H1 (cell line): ENCODE results near the gene DAB2IP. TPM values are rescaled to one million over a fixed set of nuclear protein-coding genes. Genes with fewer than 3 reads are reported as not detected.

Experiments used
- CTCF ChIA-PET: fragments of 300-600 bp; sonication (Branson Sonifier 250); formaldehyde crosslinking; loops from one replicate; lab custom pipeline; 2021; ENCODE audit not compliant: partially characterized antibody; lab: Charles Lee
- POLR2A ChIA-PET: fragments of 300-600 bp; sonication (Branson Sonifier 250); formaldehyde crosslinking; loops from one replicate; lab custom pipeline; 2021; ENCODE audit warnings: inconsistent platforms; ENCODE audit not compliant: partially characterized antibody; lab: Charles Lee
- DNase-seq, 2 experiments: peaks; one replicate each; pipeline versions ENCODE4 v3.0.0 to v3.0.0-alpha.2; 2010 to 2022; ENCODE audit warnings: low spot score in 2 of 2, low read depth in 1 of 2, mixed read lengths in 1 of 2
- FAIRE-seq: peaks from 2 replicates; lab custom pipeline; 2011; peaks lifted over from hg19 to GRCh38; lab: Jason Lieb, UNC
- H2AFZ ChIP-seq: 2 replicates; pipeline ENCODE4 v1.8.1; 2012; ENCODE audit warnings: low read length, inconsistent platforms
- H2AK5ac ChIP-seq: 2 replicates; pipeline ENCODE4 v1.6.1; 2013; ENCODE audit warnings: low read depth, low read length
- H2BK120ac ChIP-seq: replicated peaks from 2 replicates; pipeline ENCODE3; 2013; ENCODE audit warnings: low read depth, low read length, inconsistent platforms
- H2BK12ac ChIP-seq: 2 replicates; pipeline ENCODE4 v1.6.1; 2013; ENCODE audit warnings: low read depth, low read length
- H2BK15ac ChIP-seq: 2 replicates; pipeline ENCODE4 v1.6.1; 2013; ENCODE audit warnings: low read length
- H2BK20ac ChIP-seq: 2 replicates; pipeline ENCODE4 v1.6.1; 2013; ENCODE audit warnings: low read length
- H2BK5ac ChIP-seq: 2 replicates; pipeline ENCODE4 v1.6.1; 2013; ENCODE audit warnings: low read depth, low read length
- H3K14ac ChIP-seq: 2 replicates; pipeline ENCODE4 v1.6.1; 2013; ENCODE audit warnings: inconsistent platforms; ENCODE audit not compliant: insufficient read length
- H3K18ac ChIP-seq: 2 replicates; pipeline ENCODE4 v1.6.1; 2013; ENCODE audit warnings: low read length; ENCODE audit errors: extremely low read depth
- H3K23ac ChIP-seq: 2 replicates; pipeline ENCODE4 v1.6.1; 2013; ENCODE audit warnings: inconsistent platforms; ENCODE audit not compliant: insufficient read length
- H3K23me2 ChIP-seq: 2 replicates; pipeline ENCODE4 v1.6.1; 2013; ENCODE audit warnings: low read depth, low read length
- H3K27ac ChIP-seq: 2 replicates; pipeline ENCODE4 v1.6.1; 2011; ENCODE audit warnings: low read depth, low read length, inconsistent platforms
- H3K27me3 ChIP-seq, 4 experiments: replicated peaks in 1 of 4; 1 replicate in 1 of 4; 2 replicates in 3 of 4; pipeline versions ENCODE4 v1.6.1 to v1.8.1; 2011 to 2013; ENCODE audit warnings: low read length in 3 of 4, mild to moderate bottlenecking in 3 of 4, inconsistent platforms in 2 of 4, mixed read lengths in 2 of 4, moderate library complexity in 1 of 4; ENCODE audit not compliant: control insufficient read depth in 3 of 4, insufficient read depth in 3 of 4; ENCODE audit errors: extremely low read depth in 1 of 4
- H3K36me3 ChIP-seq, 4 experiments: 2 replicates each; pipeline versions ENCODE4 v1.6.1 to v1.8.1; 2011 to 2013; ENCODE audit warnings: mild to moderate bottlenecking in 4 of 4, low read length in 3 of 4, moderate library complexity in 2 of 4, control low read depth in 1 of 4, inconsistent platforms in 1 of 4; ENCODE audit not compliant: insufficient read depth in 4 of 4, control insufficient read depth in 2 of 4
- H3K4ac ChIP-seq: replicated peaks from 2 replicates; pipeline ENCODE3; 2013; ENCODE audit warnings: low read length, low read depth, mixed read lengths, inconsistent platforms; ENCODE audit not compliant: insufficient read length
- H3K4me1 ChIP-seq, 4 experiments: replicated peaks in 1 of 4; 1 replicate in 1 of 4; 2 replicates in 3 of 4; pipeline versions ENCODE4 v1.6.1 to v1.8.1; 2011 to 2013; ENCODE audit warnings: low read length in 3 of 4, inconsistent platforms in 2 of 4, mixed read lengths in 1 of 4; ENCODE audit not compliant: insufficient read depth in 4 of 4, control insufficient read depth in 3 of 4
- H3K4me2 ChIP-seq, 2 experiments: 2 replicates each; pipeline versions ENCODE4 v1.6.1 to v1.8.1; 2011 to 2013; ENCODE audit warnings: low read depth in 2 of 2, low read length in 2 of 2, control low read depth in 1 of 2, inconsistent platforms in 1 of 2, mild to moderate bottlenecking in 1 of 2; ENCODE audit not compliant: insufficient read depth in 1 of 2
- H3K4me3 ChIP-seq, 4 experiments: fragments of 200-600, 300-600 bp in 1 of 4; sonication (generic), shearing (Covaris generic), sonication (Bioruptor Twin) in 1 of 4; 2 replicates each; pipeline versions ENCODE4 v1.5.1 to v1.8.1; 2011 to 2016; ENCODE audit warnings: low read length in 4 of 4, low read depth in 3 of 4, control low read depth in 2 of 4, inconsistent platforms in 2 of 4, mild to moderate bottlenecking in 2 of 4, mixed read lengths in 1 of 4, moderate library complexity in 1 of 4; ENCODE audit not compliant: insufficient read depth in 2 of 4; ENCODE audit errors: extremely low read depth in 1 of 4
- H3K56ac ChIP-seq: replicated peaks from 2 replicates; pipeline ENCODE3; 2013; ENCODE audit warnings: low read depth, mild to moderate bottlenecking, mixed read lengths, low read length, inconsistent platforms; ENCODE audit not compliant: insufficient read length
- H3K79me1 ChIP-seq: 2 replicates; pipeline ENCODE4 v1.6.1; 2013; ENCODE audit warnings: low read depth, low read length, control low read depth
- H3K79me2 ChIP-seq, 2 experiments: 2 replicates each; pipeline versions ENCODE4 v1.6.1 to v1.8.1; 2012 to 2013; ENCODE audit warnings: low read length in 2 of 2, mild to moderate bottlenecking in 2 of 2, inconsistent platforms in 1 of 2; ENCODE audit not compliant: insufficient read depth in 2 of 2, control insufficient read depth in 1 of 2
- H3K9ac ChIP-seq, 4 experiments: replicated peaks in 1 of 4; 1 replicate in 1 of 4; 2 replicates in 3 of 4; pipeline versions ENCODE4 v1.6.1 to v1.8.1; 2011 to 2013; ENCODE audit warnings: low read depth in 3 of 4, low read length in 3 of 4, control low read depth in 2 of 4, mild to moderate bottlenecking in 2 of 4, moderate library complexity in 2 of 4, inconsistent platforms in 1 of 4; ENCODE audit errors: extremely low read depth in 1 of 4
- H3K9me3 ChIP-seq, 2 experiments: 2 replicates each; pipeline versions ENCODE4 v1.6.1 to v1.8.1; 2012 to 2013; ENCODE audit warnings: mild to moderate bottlenecking in 2 of 2, moderate library complexity in 2 of 2, control low read depth in 1 of 2, inconsistent platforms in 1 of 2, low read depth in 1 of 2, low read length in 1 of 2, mixed read lengths in 1 of 2; ENCODE audit not compliant: insufficient read depth in 2 of 2
- H4K20me1 ChIP-seq, 2 experiments: replicated peaks in 1 of 2; 2 replicates each; pipeline versions ENCODE3 to v1.8.1; 2011 to 2013; ENCODE audit warnings: inconsistent platforms in 2 of 2, low read length in 2 of 2, mild to moderate bottlenecking in 1 of 2; ENCODE audit not compliant: insufficient read depth in 2 of 2, control insufficient read depth in 1 of 2
- H4K5ac ChIP-seq: 2 replicates; pipeline ENCODE4 v1.6.1; 2013; ENCODE audit warnings: low read length, low read depth, mixed read lengths, inconsistent platforms; ENCODE audit not compliant: insufficient read length
- H4K8ac ChIP-seq: 2 replicates; pipeline ENCODE4 v1.8.0; 2013; ENCODE audit warnings: mild to moderate bottlenecking, moderate library complexity, low read length, inconsistent platforms; ENCODE audit not compliant: insufficient read depth; ENCODE audit errors: extremely low read depth
- H4K91ac ChIP-seq: replicated peaks from 2 replicates; pipeline ENCODE3; 2013; ENCODE audit warnings: low read length, mixed read lengths, inconsistent platforms; ENCODE audit not compliant: insufficient read length
- ASH2L ChIP-seq: fragments of 200-600, 300-600 bp; sonication (generic); IDR thresholded peaks from one replicate; pipeline ENCODE4 v1.7.1; 2017; ENCODE audit warnings: low read length
- ATF2 ChIP-seq: IDR thresholded peaks from 2 replicates; pipeline ENCODE4 v1.6.1; 2012; ENCODE audit warnings: low read length, inconsistent platforms
- CBX8 ChIP-seq: fragments of 300-800, 300-1000 bp; sonication (generic); IDR thresholded peaks from 2 replicates; pipeline ENCODE4 v1.7.1; 2016; ENCODE audit warnings: low read depth, low read length, borderline replicate concordance
- CEBPB ChIP-seq: IDR thresholded peaks from 2 replicates; pipeline ENCODE4 v1.6.1; 2012; ENCODE audit warnings: low read depth, low read length
- CTCF ChIP-seq, 3 experiments: IDR thresholded peaks; 1 replicate in 2 of 3; 2 replicates in 1 of 3; pipeline versions ENCODE4 v1.5.1 to v1.6.1; 2011; ENCODE audit warnings: low read length in 3 of 3, mild to moderate bottlenecking in 3 of 3, inconsistent platforms in 2 of 3, low read depth in 1 of 3, moderate library complexity in 1 of 3; ENCODE audit not compliant: insufficient read depth in 1 of 3; ENCODE audit errors: control extremely low read depth in 1 of 3
- KDM4A ChIP-seq: IDR thresholded peaks from one replicate; pipeline ENCODE4 v1.7.1; 2012; ENCODE audit warnings: low read depth, mild to moderate bottlenecking, moderate library complexity, low read length, inconsistent platforms; ENCODE audit not compliant: severe bottlenecking
- NANOG ChIP-seq: IDR thresholded peaks from 2 replicates; pipeline ENCODE4 v1.6.1; 2011; ENCODE audit warnings: low read length, low read depth, mild to moderate bottlenecking, inconsistent platforms; ENCODE audit not compliant: insufficient read depth, poor library complexity, severe bottlenecking
- POLR2A ChIP-seq, 2 experiments: IDR thresholded peaks; 1 replicate in 1 of 2; 2 replicates in 1 of 2; pipeline ENCODE4 v1.6.1; 2011; ENCODE audit warnings: low read depth in 2 of 2, low read length in 2 of 2, mild to moderate bottlenecking in 2 of 2; ENCODE audit errors: control extremely low read depth in 1 of 2
- SP4 ChIP-seq: IDR thresholded peaks from 2 replicates; pipeline ENCODE4 v1.6.1; 2012; ENCODE audit warnings: low read length, inconsistent platforms
- TCF12 ChIP-seq: IDR thresholded peaks from 2 replicates; pipeline ENCODE4 v1.6.1; 2011; ENCODE audit warnings: low read depth, mild to moderate bottlenecking, low read length
- WGBS, 2 experiments: shearing (Covaris generic) in 1 of 2; methylation state at CpG; one replicate each; pipeline versions ENCODE4 v1.1.6 to v1.1.7; 2013 to 2015; ENCODE audit warnings: low lambda C conversion rate in 2 of 2, mixed read lengths in 2 of 2, inconsistent platforms in 1 of 2, low coverage in 1 of 2, missing lambda C conversion rate in 1 of 2; ENCODE audit not compliant: insufficient replicate concordance in 2 of 2, insufficient coverage in 1 of 2, insufficient read length in 1 of 2; ENCODE audit errors: extremely low coverage in 1 of 2, missing lambda C conversion rate in 1 of 2; 5-methylcytosine and 5-hydroxymethylcytosine counted together
- polyA plus RNA-seq, 7 experiments: library from polyadenylated mRNA; depleted of rRNA in 3 of 7; stranded (reverse) in 5 of 7; unstranded in 2 of 7; fragments of >200 nt in 5 of 7; fragments of 200-250 nt in 2 of 7; gene quantifications; 1 replicate in 5 of 7; 2 replicates in 1 of 7; 4 replicates in 1 of 7; pipeline versions ENCODE4 v1.2.1 to v1.2.3, GENCODE V29; 2011 to 2013; ENCODE audit warnings: missing spikeins in 2 of 7, mixed read lengths in 2 of 7
- total RNA-seq: library from RNA; stranded (reverse); fragmentation: NEBNext Ultra II Directional; extraction: Animal tissue kit (Norgen Biotek cat#: 25700); gene quantifications from 2 replicates; pipeline ENCODE4 v1.2.1, GENCODE V29; 2021

The DAB2IP gene
- total and polyA plus RNA-seq, 2 of the 8 experiments (the other 6 are each of a cell fraction or from before 2014, with no cell fraction given), result 19.7 to 39.5 TPM

DNA sequence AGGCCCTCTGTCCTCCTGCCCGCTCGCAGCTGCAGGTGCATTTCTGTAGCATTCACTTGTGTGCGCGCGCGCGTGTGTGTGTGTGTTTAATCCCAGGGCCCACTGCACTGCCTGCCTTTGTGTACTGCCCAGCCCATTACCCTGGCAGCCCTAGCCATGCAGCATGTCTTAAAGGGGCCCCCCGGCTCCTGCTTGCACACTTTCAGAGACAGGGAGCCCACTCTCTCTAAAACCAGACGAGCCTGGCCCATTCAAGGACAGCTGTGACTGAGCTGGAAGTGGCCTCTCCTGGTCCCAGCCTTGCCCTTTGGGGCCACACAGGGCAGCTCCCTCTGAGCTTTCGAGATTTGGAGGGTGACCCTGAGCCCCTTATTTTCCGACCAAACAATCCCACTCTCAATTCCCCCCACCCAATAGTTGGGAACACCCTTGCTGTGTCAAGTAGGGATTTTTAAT, 98.9 kb downstream of the DAB2IP start:
- H2BK15ac ChIP-seq, result no peak overlapping the region
- H3K79me2 ChIP-seq, result peaks cover 0 to 58% of the 10 kb centered on the region in 2 experiments; a peak in 2 of 4 replicates
- H3K4me3 ChIP-seq, result no peak overlapping the region
- no peak overlapping the region for H2BK12ac ChIP-seq
- POLR2A ChIA-PET, result interaction anchor here (1.1 to 1.3 kb wide), 2 partner anchors 9 to 15 kb away, joined by 3 to 5 read pairs; no protein-coding TSS in a partner anchor
- no peak overlapping the region for H2AFZ ChIP-seq
- peaks cover 0 to under 1% (median 0%) of the 10 kb centered on the region in 4 experiments; a peak in 3 of 7 replicates for H3K4me1 ChIP-seq
- H4K20me1 ChIP-seq, result peaks cover 16 to 17% of the 10 kb centered on the region in 2 experiments
- no peak overlapping the region for H3K4me2 ChIP-seq
- no peaks in the 10 kb centered on the region; a peak in 1 of 7 replicates for H3K27me3 ChIP-seq
- H3K4ac ChIP-seq, result no peak overlapping the region
- H3K14ac ChIP-seq, result no peak overlapping the region
- H3K23ac ChIP-seq, result no peak overlapping the region
- no peaks in the 10 kb centered on the region for H3K36me3 ChIP-seq
- 95% methylated on average over 11 of the region's 11 CpGs; no CpG with 5 or more reads in 1 of the 2 experiments for WGBS, 2 experiments
- H3K79me1 ChIP-seq, result peaks cover 40% of the 10 kb centered on the region
- no peaks in the 10 kb centered on the region for H3K9me3 ChIP-seq
- H2BK20ac ChIP-seq, result no peak overlapping the region
- H3K9ac ChIP-seq, result no peak overlapping the region
- H3K23me2 ChIP-seq, result no peaks in the 10 kb centered on the region
- no peak overlapping the region for H3K56ac ChIP-seq
- no peak overlapping the region for H2BK120ac ChIP-seq
- no peak overlapping the region for H4K91ac ChIP-seq
- H3K18ac ChIP-seq, result no peak overlapping the region
- no peak overlapping the region for H4K8ac ChIP-seq
- CTCF ChIA-PET, result interaction anchor here (0.9 to 20.3 kb wide), 8 partner anchors 14 to 180 kb away, joined by 3 to 305 read pairs (median 4); no protein-coding TSS in a partner anchor
- H2AK5ac ChIP-seq, result no peak overlapping the region
- no peak overlapping the region for H3K27ac ChIP-seq
- DNase-seq (no peak), FAIRE-seq (no peak)
- H4K5ac ChIP-seq, result no peak overlapping the region
- H2BK5ac ChIP-seq, result no peak overlapping the region
- TF ChIP-seq CTCF (IDR thresholded peaks at IDR 0.05; ENCODE audit: control extremely low read depth in 1 of 3, insufficient read depth in 1 of 3, low read depth in 1 of 3, low read length in 3 of 3) (no peak), NANOG (no peak), POLR2A (IDR thresholded peaks at IDR 0.05; ENCODE audit: control extremely low read depth in 1 of 2, low read depth in 2 of 2, low read length in 2 of 2) (no peak), TCF12 (no peak), CBX8 (no peak), CEBPB (no peak), KDM4A (no peak), ATF2 (no peak), ASH2L (no peak), SP4 (no peak)
